Measurements from ENCODE around the gene TOR2A. TPM values are rescaled to one million over a fixed set of nuclear protein-coding genes. Genes with fewer than 3 reads are reported as not detected.

TOR2A gene
- total and polyA plus RNA-seq, 2 donors from 2014 or later = 12.7 to 14.5 TPM

DNA sequence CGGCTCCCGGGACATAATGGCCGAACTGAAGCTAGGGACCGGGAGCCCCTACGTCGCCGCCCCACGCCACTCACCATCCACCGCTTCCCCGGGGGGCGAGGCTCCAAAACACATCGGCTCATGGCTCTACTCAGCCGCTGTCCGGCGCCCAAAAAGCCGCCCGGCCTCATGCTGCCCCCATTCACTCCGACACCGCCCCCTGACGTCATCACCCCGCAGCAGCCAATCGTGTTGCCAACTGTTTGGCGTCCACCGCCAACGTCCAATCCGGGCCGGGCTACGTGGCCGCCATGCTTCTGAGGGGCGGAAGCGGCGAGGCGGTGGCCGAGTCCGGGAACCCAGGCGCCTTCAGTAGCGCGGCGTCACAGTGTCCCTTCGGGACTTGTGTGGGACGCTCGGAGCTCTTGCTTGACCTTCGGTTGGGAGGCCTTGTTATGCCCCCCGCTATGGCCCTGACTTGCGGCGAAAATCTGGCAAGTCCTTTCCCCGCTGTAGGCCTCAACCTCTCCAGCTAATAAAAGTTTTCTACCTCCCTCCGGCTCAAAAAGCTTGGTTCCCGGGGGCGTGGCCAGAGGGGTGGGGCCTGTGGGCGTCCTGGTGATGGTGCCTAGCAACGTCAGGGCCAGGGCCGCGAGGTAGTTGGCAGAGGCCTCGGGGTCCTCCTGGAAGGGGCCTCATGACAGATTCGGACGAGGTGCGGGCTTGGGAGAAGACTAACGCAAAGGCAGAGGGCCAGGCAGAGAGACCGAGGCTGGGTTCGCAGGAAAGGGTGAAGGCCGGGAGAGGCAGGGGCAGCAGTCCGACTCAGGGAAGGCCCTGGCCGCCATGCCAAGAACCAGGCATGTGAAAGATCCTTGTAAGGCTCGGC lies 19.4 kb downstream of the TOR2A start, which contains the start of the genes PTRH1 and TTC16:
TSS of gene PTRH1 (minus strand) at position 194 of the 868 bp plus-strand sequence. CDS start at position 170, 24 bp downstream.
TSS of gene TTC16 (plus strand) at position 610 of the 868 bp plus-strand sequence. CDS start at position 677, 67 bp downstream.
- FAIRE-seq = peak; percentile 95
- Histone ChIP-seq H3K4me1 (ENCODE audit: control insufficient read depth in 2 of 3, insufficient read depth in 2 of 3, low read depth in 1 of 3, low read length in 3 of 3) (peaks cover 0 to 12% (median 3%) of the 10 kb centered on the region in 3 donors), H3K27ac (ENCODE audit: low read depth in 2 of 2, low read length in 2 of 2) (peak within 1 kb of the TSS; percentile 77 to 91), H3K9ac (ENCODE audit: low read length in 3 of 3) (peak within 1 kb of the TSS; percentile 71 to 76 (median 73)), H3K36me3 (ENCODE audit: control insufficient read depth in 2 of 3, insufficient read depth in 3 of 3, low read length in 3 of 3) (no peaks in the 10 kb centered on the region), H3K4me3 (ENCODE audit: low read length in 3 of 3) (peak within 1 kb of the TSS; percentile 80 to 94 (median 91)), H3K9me3 (ENCODE audit: control insufficient read depth in 2 of 3, insufficient read depth in 1 of 3, low read length in 3 of 3) (no peaks in the 10 kb centered on the region), H3K27me3 (ENCODE audit: control insufficient read depth, insufficient read depth, low read length) (no peaks in the 10 kb centered on the region)
- TF ChIP-seq, protein P1, sequence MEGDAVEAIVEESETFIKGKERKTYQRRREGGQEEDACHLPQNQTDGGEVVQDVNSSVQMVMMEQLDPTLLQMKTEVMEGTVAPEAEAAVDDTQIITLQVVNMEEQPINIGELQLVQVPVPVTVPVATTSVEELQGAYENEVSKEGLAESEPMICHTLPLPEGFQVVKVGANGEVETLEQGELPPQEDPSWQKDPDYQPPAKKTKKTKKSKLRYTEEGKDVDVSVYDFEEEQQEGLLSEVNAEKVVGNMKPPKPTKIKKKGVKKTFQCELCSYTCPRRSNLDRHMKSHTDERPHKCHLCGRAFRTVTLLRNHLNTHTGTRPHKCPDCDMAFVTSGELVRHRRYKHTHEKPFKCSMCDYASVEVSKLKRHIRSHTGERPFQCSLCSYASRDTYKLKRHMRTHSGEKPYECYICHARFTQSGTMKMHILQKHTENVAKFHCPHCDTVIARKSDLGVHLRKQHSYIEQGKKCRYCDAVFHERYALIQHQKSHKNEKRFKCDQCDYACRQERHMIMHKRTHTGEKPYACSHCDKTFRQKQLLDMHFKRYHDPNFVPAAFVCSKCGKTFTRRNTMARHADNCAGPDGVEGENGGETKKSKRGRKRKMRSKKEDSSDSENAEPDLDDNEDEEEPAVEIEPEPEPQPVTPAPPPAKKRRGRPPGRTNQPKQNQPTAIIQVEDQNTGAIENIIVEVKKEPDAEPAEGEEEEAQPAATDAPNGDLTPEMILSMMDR (IDR thresholded peaks at IDR 0.05; ENCODE audit: borderline replicate concordance, extremely low read depth, insufficient read depth) = no peak
- intact Hi-C loops (cut with DNase I) = no loop called here
- peak; percentile 97 to 99 (median 97) for DNase-seq

DNA sequence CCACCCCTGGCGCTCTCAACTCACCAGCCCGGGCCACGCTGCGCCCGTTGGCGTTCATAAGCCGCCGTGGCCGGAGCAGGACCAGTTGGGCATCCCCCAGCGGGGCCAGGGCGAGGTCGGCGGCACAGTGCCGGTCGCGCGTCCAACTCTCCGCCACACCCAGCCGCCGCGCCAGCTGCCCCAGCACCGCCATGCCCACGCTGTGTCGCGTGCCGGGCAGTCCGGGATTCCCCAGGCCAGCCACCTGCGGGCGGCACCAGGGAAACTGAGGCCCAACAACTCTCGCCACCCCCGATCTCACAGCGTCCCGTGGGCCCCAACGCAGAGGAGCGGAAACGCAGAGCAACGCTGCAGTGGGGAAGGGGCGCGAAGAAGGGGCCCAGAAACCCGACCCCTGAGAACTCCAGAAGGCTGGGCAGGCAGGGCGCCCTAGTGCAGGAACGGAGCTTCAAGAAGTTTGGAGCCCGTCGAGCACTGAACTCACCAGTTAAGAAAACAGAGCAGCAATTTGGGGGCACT lies 20.1 kb downstream of the TOR2A start:
- Histone ChIP-seq H3K36me3 (ENCODE audit: control insufficient read depth in 2 of 3, insufficient read depth in 3 of 3, low read length in 3 of 3) (no peaks in the 10 kb centered on the region), H3K4me3 (ENCODE audit: low read length in 3 of 3) (peak overlapping the region; percentile 62 to 91 (median 91)), H3K27ac (ENCODE audit: low read depth in 2 of 2, low read length in 2 of 2) (peak overlapping the region in 1 of 2 donors; percentile 77), H3K27me3 (ENCODE audit: control insufficient read depth, insufficient read depth, low read length) (no peaks in the 10 kb centered on the region), H3K9ac (ENCODE audit: low read length in 3 of 3) (peak overlapping the region; percentile 42 to 73 (median 71)), H3K9me3 (ENCODE audit: control insufficient read depth in 2 of 3, insufficient read depth in 1 of 3, low read length in 3 of 3) (no peaks in the 10 kb centered on the region), H3K4me1 (ENCODE audit: control insufficient read depth in 2 of 3, insufficient read depth in 2 of 3, low read depth in 1 of 3, low read length in 3 of 3) (peaks cover 0 to 12% (median 3%) of the 10 kb centered on the region in 3 donors)
- peak in 1 of 5 donors; percentile 85 for DNase-seq
- intact Hi-C loops (cut with DNase I) = no loop called here
- TF ChIP-seq, protein P1 (IDR thresholded peaks at IDR 0.05; ENCODE audit: borderline replicate concordance, extremely low read depth, insufficient read depth) = no peak
- FAIRE-seq = no peak

DNA sequence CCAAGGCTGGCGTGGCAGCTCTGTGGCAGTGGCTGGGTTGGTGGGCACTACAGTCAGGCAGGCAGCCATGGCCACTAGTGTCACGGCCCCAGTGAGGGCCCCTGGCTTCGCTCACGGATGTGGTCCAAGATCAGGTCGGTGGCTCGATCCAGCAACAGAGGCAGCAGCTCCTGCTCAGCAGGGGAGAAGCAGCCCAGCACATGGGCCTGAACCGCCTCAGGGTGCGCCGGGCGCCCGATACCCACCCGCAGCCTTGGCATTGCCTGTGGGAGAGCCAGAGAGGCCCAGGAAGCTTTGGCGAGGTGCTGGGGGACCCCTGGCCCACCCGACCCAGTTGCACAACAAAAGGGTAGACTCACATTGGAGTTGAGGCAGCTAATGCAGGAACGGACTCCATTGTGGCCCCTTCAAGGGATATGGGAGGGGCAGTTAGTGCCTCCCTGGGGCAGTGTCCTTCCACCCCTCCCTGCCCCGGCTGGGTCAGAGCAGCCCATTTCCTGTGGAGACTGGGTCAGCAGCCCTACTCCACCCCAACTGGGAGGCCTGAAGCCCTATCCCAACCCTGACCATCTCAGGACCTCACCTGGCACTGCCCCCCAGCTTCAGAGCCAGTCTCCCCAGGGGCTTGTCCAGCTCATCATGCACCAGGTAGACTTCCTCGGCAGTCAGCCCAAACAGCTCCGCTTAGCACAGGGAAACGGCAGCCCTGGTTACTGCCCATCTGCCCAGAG lies 20.9 kb downstream of the TOR2A start:
- intact Hi-C loops (cut with DNase I) = no loop called here
- Histone ChIP-seq H3K36me3 (ENCODE audit: control insufficient read depth in 2 of 3, insufficient read depth in 3 of 3, low read length in 3 of 3) (no peaks in the 10 kb centered on the region), H3K27ac (ENCODE audit: low read depth in 2 of 2, low read length in 2 of 2) (no peak overlapping the region), H3K4me1 (ENCODE audit: control insufficient read depth in 2 of 3, insufficient read depth in 2 of 3, low read depth in 1 of 3, low read length in 3 of 3) (peaks cover 0 to 12% (median 3%) of the 10 kb centered on the region in 3 donors), H3K9me3 (ENCODE audit: control insufficient read depth in 2 of 3, insufficient read depth in 1 of 3, low read length in 3 of 3) (no peaks in the 10 kb centered on the region), H3K27me3 (ENCODE audit: control insufficient read depth, insufficient read depth, low read length) (no peaks in the 10 kb centered on the region), H3K4me3 (ENCODE audit: low read length in 3 of 3) (peak overlapping the region in 1 of 3 donors; percentile 25), H3K9ac (ENCODE audit: low read length in 3 of 3) (no peak overlapping the region)
- peak in 1 of 5 donors; percentile 58 for DNase-seq
- TF ChIP-seq, protein P1 (IDR thresholded peaks at IDR 0.05; ENCODE audit: borderline replicate concordance, extremely low read depth, insufficient read depth) = no peak
- FAIRE-seq = no peak
